CD4-positive, alpha-beta T cell (primary cell): ENCODE measurements around the gene FOXE3. TPM values are rescaled to one million over a fixed set of nuclear protein-coding genes. Genes with fewer than 3 reads are reported as not detected.
A peak's percentile ranks its signal among the peaks of the same experiment; 100 is the strongest.

Experiments used
- ATAC-seq: fragments of 200-7000 bp; cut with Tn5 transposase; one replicate; pipeline ENCODE4 v1.10.0; 2022; ENCODE audit warnings: mild to moderate bottlenecking; ENCODE audit not compliant: poor library complexity
- CTCF ChIA-PET: fragments of 350-600 bp; sonication (Branson Sonifier 250); formaldehyde crosslinking; loops from one replicate; lab custom pipeline; 2021; ENCODE audit warnings: antibody characterized with exemption, inconsistent platforms; lab: Charles Lee
- POLR2A ChIA-PET: fragments of 350-600 bp; sonication (Branson Sonifier 250); formaldehyde crosslinking; loops from one replicate; lab custom pipeline; 2021; ENCODE audit warnings: antibody characterized with exemption, inconsistent platforms; lab: Charles Lee
- DNase-seq, 14 experiments: peaks; one replicate each; pipeline ENCODE4 v3.0.0-alpha.2; 2013 to 2020; ENCODE audit warnings: mixed read lengths in 2 of 14
- H3K27ac ChIP-seq, 2 donors: one replicate each; pipeline versions ENCODE4 v1.5.1 to v1.7.0; 2013; ENCODE audit warnings: low read length in 2 of 2, low read depth in 1 of 2, mild to moderate bottlenecking in 1 of 2
- H3K27me3 ChIP-seq, 2 experiments: 1 replicate in 1 of 2; 2 replicates in 1 of 2; pipeline versions ENCODE4 v1.6.1 to v1.7.0; 2013; ENCODE audit warnings: low read length in 2 of 2, control low read depth in 1 of 2, mild to moderate bottlenecking in 1 of 2, moderate library complexity in 1 of 2; ENCODE audit not compliant: insufficient read depth in 2 of 2, control insufficient read depth in 1 of 2
- H3K36me3 ChIP-seq: one replicate; pipeline ENCODE4 v1.6.1; 2013; ENCODE audit warnings: low read length, control low read depth; ENCODE audit not compliant: insufficient read depth
- H3K4me1 ChIP-seq: one replicate; pipeline ENCODE4 v1.6.1; 2013; ENCODE audit warnings: low read length, control low read depth; ENCODE audit not compliant: insufficient read depth
- H3K4me3 ChIP-seq: one replicate; pipeline ENCODE4 v1.5.1; 2013; ENCODE audit warnings: mild to moderate bottlenecking, low read length, moderate library complexity
- H3K9me3 ChIP-seq, 2 experiments: 1 replicate in 1 of 2; 2 replicates in 1 of 2; pipeline versions ENCODE4 v1.6.1 to v1.7.0; 2013; ENCODE audit warnings: low read length in 2 of 2, mild to moderate bottlenecking in 2 of 2, control low read depth in 1 of 2, moderate library complexity in 1 of 2; ENCODE audit not compliant: control insufficient read depth in 1 of 2, insufficient read depth in 1 of 2
- H3K27ac Mint-ChIP-seq: one replicate; pipeline ENCODE4 v1.8.0; 2020; ENCODE audit warnings: mixed read lengths
- H3K27me3 Mint-ChIP-seq: one replicate; pipeline ENCODE4 v1.8.0; 2021; ENCODE audit warnings: mixed read lengths
- H3K36me3 Mint-ChIP-seq: one replicate; pipeline ENCODE4 v1.8.0; 2021; ENCODE audit warnings: low read depth, mixed read lengths
- H3K4me1 Mint-ChIP-seq: one replicate; pipeline ENCODE4 v1.8.0; 2021; ENCODE audit warnings: low read depth, mixed read lengths
- H3K4me3 Mint-ChIP-seq: one replicate; pipeline ENCODE4 v1.8.0; 2020; ENCODE audit warnings: mild to moderate bottlenecking, mixed read lengths
- H3K9me3 Mint-ChIP-seq: one replicate; pipeline ENCODE4 v1.8.0; 2020; ENCODE audit warnings: mixed read lengths
- CTCF ChIP-seq: fragments of 200-600 bp; IDR thresholded peaks from one replicate; pipeline ENCODE4 v1.8.0; 2022; ENCODE audit warnings: antibody characterized with exemption, mild to moderate bottlenecking
- intact Hi-C, 2 experiments: fragments of 100-400 bp; cut with DNase I in 1 of 2; cut with micrococcal nuclease in 1 of 2; formaldehyde crosslinking; loops; one replicate each; pipeline versions ENCODE4 v1.15.1 to v1.9.0; 2023 to 2025; cut with DNase I, micrococcal nuclease
- total RNA-seq, 174 experiments: library from RNA in 2 of 174; stranded (reverse) in 2 of 174; gene quantifications; one replicate each; pipeline ENCODE4 v1.2.3 and lab custom pipeline; 2021 to 2026

FOXE3 gene
- total RNA-seq, 2 experiments from 2014 or later = not detected

- intact Hi-C loops = no loop called here
- H3K9me3 ChIP-seq = no peaks in the 10 kb centered on the region
- Mint-ChIP-seq H3K4me1 (peaks cover 5% of the 10 kb centered on the region), H3K4me3 (no peak overlapping the region), H3K27me3 (peaks cover 70% of the 10 kb centered on the region), H3K36me3 (no peaks in the 10 kb centered on the region), H3K9me3 (no peaks in the 10 kb centered on the region), H3K27ac (no peak overlapping the region)
- no peak for DNase-seq
- H3K4me1 ChIP-seq = no peaks in the 10 kb centered on the region
- peaks cover 15 to 34% of the 10 kb centered on the region in 2 experiments for H3K27me3 ChIP-seq
- ATAC-seq = no peak
- TF ChIP-seq CTCF = no peak
- ChIA-PET CTCF (no interaction called here), POLR2A (no interaction called here)
- H3K4me3 ChIP-seq = no peak overlapping the region
- H3K27ac ChIP-seq = no peak overlapping the region
- no peaks in the 10 kb centered on the region for H3K36me3 ChIP-seq
Observed at GRCh38 chr1:47420547-47420946, 4.5 kb downstream of the FOXE3 start.

GRCh38 chr1:47423872-47424271 is 7.8 kb downstream of the FOXE3 start:
- ChIA-PET POLR2A (no interaction called here), CTCF (interaction anchor here (1.5 kb wide), 1 partner anchor 12 kb away, joined by 3 read pairs; no protein-coding TSS in a partner anchor)
- no peak for TF ChIP-seq CTCF
- Histone ChIP-seq H3K9me3 (no peaks in the 10 kb centered on the region), H3K36me3 (no peaks in the 10 kb centered on the region), H3K27ac (no peak overlapping the region), H3K4me3 (no peak overlapping the region), H3K27me3 (peaks cover 2 to 14% of the 10 kb centered on the region in 2 experiments), H3K4me1 (no peaks in the 10 kb centered on the region)
- peaks cover 70% of the 10 kb centered on the region for H3K27me3 Mint-ChIP-seq
- no peak overlapping the region for H3K4me3 Mint-ChIP-seq
- H3K36me3 Mint-ChIP-seq = no peaks in the 10 kb centered on the region
- intact Hi-C loops = loop anchor here in 1 of 2 experiments (1.0 kb wide), 1 partner anchor 231 kb away; no protein-coding TSS in a partner anchor
- no peaks in the 10 kb centered on the region for H3K4me1 Mint-ChIP-seq
- no peak for ATAC-seq
- H3K27ac Mint-ChIP-seq = no peak overlapping the region
- no peak for DNase-seq
- no peaks in the 10 kb centered on the region for H3K9me3 Mint-ChIP-seq

- Mint-ChIP-seq H3K4me1 (no peaks in the 10 kb centered on the region), H3K36me3 (no peaks in the 10 kb centered on the region), H3K27me3 (peaks cover 69% of the 10 kb centered on the region), H3K9me3 (no peaks in the 10 kb centered on the region), H3K27ac (no peak overlapping the region), H3K4me3 (no peak overlapping the region)
- H3K27me3 ChIP-seq = peaks cover 0 to 12% of the 10 kb centered on the region in 2 experiments
- intact Hi-C loops = loop anchor here in 1 of 2 experiments (1.0 kb wide), 1 partner anchor 231 kb away; no protein-coding TSS in a partner anchor
- no peak overlapping the region for H3K4me3 ChIP-seq
- no peaks in the 10 kb centered on the region for H3K4me1 ChIP-seq
- no peaks in the 10 kb centered on the region for H3K36me3 ChIP-seq
- no peak overlapping the region for H3K27ac ChIP-seq
- no peaks in the 10 kb centered on the region for H3K9me3 ChIP-seq
- CTCF ChIA-PET = interaction anchor here (1.5 kb wide), 1 partner anchor 12 kb away, joined by 3 read pairs; no protein-coding TSS in a partner anchor
- DNase-seq (peak in 2 of 14 experiments; percentile 18 to 20), ATAC-seq (no peak)
- POLR2A ChIA-PET = no interaction called here
- peak; percentile 63 for TF ChIP-seq CTCF
Observed at GRCh38 chr1:47424336-47424982, 8.4 kb downstream of the FOXE3 start.
